DMS 273 (cell line): Measurements from ENCODE around the gene FAM237A.

Experiments used
- DNase-seq: peaks from one replicate; lab custom pipeline; 2025; ENCODE audit not compliant: unreplicated experiment; lab: John Stamatoyannopoulos, UW

FAM237A gene

DNA sequence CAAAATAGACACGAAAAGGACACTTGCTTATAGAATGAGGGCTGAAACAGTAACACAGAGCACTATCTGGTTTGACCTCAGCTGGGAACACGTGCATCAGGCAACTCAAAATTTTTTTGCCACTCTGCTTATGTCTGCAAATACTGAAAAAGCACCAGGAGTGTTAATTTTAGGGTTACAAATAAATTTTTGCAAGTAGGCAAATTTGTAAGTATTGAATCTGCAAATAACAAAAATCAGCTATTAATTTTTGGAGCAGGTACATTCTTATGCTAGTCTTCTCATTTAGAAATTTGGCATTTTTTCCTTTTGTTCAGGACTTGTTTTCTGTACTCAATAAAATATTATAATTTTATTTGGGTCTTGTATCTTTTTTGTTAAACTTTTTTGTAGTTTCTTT is 46.2 kb downstream of the FAM237A start:
- DNase-seq = no peak

DNA sequence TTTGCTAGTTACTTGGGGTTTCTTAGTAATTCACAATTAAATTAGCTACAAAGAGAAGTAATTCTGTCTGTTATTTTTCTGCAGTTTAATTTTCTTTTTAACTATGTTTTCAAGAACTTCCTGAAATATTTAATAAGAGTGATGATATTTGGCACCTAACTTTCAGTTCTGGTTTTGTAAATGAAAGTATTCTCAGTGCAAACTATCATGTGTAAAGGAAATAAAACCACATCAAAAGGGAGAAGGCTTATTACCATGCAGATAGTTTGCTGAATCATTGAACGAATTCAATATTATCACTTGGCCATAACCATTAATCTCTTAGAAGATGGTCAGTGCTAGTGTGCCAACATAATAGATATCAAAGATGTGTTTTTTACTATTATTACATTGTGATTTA is 46.7 kb downstream of the FAM237A start:
- DNase-seq = no peak

DNA sequence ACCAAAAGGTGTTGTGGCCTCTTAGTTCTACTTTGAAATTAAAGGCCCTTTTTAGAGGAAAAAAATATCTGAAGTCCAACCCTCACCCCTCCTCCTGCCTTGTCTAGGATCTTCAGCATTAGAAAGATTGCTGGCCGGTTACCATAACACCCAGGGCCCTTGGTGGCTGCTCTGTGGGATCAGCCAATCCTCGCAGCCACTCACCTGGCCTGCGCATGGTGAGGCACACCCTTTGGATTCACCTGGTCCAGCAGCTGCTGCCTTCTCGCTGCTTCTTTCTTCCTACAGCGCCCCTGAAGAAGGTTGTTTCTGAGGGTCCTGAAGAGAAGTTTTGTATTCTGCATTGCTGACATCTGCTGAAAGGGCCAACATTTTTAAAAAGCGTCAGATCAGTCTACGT is 50.7 kb downstream of the FAM237A start:
- DNase-seq = no peak

DNA sequence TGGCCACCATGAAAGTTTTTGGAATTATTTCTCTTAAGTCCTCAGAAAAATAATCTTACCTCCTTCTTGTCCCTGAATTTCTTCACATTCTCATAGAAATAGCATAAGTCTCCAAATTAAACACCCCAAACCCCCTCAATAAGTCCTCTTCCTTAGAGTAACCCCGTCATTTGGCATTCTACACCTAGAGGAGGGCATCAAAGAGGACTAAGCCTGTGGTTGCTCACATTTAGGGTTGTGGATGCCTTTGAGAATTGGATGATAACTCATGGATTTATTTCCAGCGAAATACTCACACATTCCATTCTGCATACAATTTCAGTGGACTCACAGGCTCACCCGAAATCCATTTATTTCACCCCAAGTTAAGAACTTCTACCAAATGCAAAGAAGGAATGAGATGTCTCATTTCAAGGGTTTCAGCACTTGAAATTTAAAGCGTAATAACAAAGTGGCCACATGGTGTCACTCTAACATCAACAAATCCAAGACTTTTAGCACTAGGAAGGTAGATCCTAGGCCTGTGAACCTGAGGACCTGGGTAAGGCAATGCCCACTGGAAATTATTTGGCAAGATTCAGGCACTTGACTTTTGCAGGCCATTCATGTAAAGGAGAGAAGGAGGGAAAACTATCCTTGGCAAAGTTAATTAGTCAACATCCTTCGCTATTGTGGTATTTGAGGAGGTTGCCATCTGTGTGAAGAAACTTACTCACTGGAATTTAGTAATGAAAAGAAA is 51.3 kb downstream of the FAM237A start:
- peak; percentile 80 for DNase-seq

DNA sequence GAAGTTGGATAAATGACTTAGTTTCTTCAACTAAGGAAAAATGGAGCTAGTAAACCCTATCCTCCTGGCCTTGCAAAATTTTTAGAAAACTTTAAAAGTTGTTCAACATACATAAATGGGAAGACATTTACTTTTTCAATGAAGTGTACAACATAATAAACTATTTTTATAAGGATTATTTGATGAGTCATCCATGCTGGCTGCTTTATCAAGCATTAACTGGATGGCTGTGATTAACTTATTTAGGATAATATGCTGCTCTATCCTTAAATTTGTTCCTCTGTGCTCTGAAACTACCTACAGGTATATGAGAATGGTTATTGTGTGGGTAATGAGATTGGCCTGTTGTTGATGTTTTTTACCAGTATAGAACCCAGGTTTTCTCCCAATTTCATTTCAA is 54.6 kb downstream of the FAM237A start:
- no peak for DNase-seq

DNA sequence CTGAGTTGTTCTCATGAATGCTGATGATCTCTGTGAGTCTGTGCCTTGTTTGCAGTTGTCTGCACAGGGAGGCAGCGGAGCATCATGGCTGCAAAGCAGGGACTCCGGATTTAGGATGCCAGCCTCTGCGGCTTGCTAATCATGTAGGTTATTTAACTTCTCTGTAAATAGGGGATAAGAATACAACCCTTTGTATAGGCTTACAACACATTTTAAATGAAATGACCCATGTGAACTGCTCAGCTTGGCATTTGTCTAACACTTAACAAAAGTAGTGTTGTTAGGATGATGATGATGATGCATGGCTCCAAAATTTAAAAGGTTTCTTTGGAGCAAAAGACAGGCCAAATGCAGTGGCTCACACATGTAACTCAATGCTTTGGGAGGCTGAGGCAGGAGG is 56.5 kb downstream of the FAM237A start:
- no peak for DNase-seq
